HG03196 (cell line): Measurements from ENCODE around the gene MT1M.

Source experiments
- ATAC-seq: cut with Tn5 transposase; IDR thresholded peaks from one replicate; pipeline ENCODE4 v1.9.1; 2021; ENCODE audit not compliant: unreplicated experiment

The MT1M gene

GRCh38 chr16:56625943-56626654 lies 6.4 kb upstream of the MT1M start:
- peak; percentile 4 for ATAC-seq

DNA sequence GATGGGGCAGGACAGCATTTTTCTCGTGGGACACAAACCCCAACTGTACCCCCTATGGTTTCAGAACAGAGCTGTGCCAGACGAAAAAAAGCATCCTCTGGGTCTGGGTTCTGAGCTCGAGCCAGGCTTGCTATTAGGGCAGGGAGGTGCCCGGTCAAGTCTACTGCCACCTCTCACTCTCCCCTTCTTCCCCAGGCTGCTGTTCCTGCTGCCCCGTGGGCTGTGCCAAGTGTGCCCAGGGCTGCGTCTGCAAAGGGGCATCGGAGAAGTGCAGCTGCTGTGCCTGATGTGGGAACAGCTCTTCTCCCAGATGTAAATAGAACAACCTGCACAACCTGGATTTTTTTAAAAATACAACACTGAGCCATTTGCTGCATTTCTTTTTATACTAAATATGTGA lies 5.8 kb upstream of the MT1M start:
- no peak for ATAC-seq

DNA sequence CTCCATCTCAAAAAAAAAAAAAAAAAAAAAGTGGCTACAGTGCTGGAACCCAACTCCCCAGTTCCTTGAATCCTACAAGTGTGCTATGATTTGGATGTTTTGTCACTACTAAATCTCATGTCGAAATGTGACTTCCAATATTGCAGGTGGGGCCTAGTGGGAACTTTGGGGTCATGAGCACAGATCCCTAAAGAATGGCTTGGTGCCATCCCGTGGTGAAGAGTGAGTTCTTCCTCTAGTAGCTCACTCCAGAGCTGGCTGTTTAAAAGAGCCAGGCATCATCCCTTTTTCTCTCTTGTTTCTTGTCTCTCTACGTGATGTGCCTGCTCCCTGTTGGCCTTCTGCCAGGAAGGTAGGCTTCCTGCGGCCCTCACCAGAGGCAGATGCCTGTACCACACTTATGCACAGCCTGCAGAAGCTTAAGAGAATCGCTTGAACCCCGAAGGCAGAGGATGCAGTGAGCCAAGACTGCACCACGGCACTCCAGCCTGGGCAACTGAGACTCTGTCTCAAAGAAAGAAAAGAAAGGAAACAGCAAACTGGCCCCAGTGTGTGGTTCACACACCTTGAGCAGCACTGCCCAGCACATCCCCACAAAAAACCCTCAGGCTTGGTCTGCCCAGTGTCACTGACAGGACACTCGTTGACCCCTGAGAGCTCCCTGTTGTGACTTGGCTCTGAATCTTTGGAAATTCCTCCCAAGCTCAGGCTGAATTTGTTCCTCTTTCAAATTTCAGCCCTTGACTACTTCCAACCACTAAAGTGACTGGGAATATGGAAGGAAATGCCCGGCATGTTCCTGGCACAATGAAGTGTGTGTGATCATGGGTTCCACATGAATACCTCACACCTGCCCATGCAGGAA lies 3.7 kb upstream of the MT1M start:
- no peak for ATAC-seq

GRCh38 chr16:56629531-56629930 lies 2.9 kb upstream of the MT1M start:
- no peak for ATAC-seq

DNA sequence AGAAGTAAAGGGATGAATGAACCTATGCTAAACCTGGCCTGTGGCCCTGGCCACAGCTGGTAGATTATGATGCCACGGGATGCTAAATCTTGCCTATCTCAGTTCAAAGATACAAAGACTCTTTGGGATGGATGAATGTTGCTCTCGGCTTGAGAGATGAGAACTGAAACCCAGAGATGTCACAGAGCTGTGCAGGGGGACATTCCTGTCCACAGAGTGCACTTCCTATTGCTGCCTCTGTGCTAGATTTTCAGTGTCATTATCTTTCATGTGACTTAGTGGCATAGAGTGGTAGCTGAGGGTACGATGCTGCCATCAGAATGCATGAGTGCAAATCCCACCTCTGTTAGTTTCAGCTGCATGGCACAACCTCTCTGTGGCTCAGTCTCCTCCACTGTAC lies 2.3 kb upstream of the MT1M start:
- ATAC-seq: peak; percentile 77

- ATAC-seq: no peak
Measured at GRCh38 chr16:56631197-56631596, 1.3 kb upstream of the MT1M start.

DNA sequence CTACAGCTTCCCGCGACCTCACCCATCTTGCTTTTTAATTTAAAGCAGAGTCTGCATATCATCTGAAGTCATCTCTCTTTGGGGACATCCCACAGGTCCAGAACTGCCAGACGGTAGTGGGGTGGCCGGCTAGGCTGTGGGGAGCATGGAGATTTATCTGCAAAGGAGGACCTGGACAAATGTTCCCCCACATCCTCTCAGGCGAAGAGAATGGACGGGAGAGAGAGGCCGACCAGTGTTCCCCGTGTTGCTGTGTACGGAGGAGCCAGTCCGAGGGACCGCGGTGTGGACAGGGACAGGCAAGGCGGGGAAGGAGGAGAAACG lies 665 bp upstream of the MT1M start:
- no peak for ATAC-seq

- ATAC-seq: no peak
Measured at GRCh38 chr16:56632848-56633365, 448 bp downstream of the MT1M start.

GRCh38 chr16:56633535-56633934 lies 1.1 kb downstream of the MT1M start:
- no peak for ATAC-seq

GRCh38 chr16:56634715-56635440 lies 2.4 kb downstream of the MT1M start:
- ATAC-seq: no peak

DNA sequence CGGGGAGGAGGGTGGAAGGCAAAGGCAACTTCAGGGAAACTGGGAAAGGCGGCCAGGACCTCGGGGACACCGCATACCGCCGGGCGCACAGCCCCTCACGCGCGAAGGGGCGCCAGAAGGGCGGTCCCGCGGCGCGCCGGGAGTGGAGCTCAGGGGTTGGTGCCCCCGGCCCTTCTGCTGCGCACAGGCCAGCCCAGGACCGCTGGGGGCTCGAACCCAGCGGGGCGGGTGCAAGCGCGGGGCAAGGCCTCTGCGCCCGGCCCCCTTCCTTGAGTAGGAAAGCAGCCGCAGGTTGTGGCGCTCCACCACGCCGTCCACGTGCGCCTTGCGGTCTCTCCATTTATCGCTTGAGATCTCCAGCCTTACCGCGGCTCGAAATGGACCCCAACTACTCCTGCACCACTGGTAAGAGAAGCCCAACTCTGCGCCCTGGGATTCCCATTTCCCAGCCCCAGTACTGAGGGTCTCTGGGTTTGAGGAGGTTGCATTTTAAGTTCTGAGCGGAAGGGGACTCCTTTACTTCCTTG lies 3.0 kb downstream of the MT1M start:
- ATAC-seq: no peak

GRCh38 chr16:56636616-56637413 lies 4.4 kb downstream of the MT1M start:
- ATAC-seq: no peak

GRCh38 chr16:56637814-56638750 lies 5.6 kb downstream of the MT1M start, which contains the start of gene MT1A:
MT1A (plus strand) TSS chr16:56638666; CDS start chr16:56638739, 73 bp downstream.
- ATAC-seq: no peak

DNA sequence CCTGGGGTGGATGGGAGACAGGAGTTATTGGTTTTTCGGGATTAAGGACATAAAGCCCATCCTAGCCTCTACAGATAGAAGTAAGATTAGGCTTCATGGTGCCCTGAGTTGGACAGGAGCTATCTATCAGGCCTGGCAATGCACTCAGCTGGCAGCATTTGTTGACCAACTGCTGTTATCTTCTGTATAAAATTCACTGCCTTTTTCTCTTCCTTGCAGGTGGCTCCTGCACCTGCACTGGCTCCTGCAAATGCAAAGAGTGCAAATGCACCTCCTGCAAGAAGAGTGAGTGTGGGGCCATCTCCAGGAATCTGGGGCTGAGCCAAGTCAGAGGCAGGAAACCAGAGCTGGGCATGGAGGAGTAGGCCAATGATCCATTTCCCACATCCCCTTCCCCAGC lies 6.6 kb downstream of the MT1M start:
- ATAC-seq: no peak

GRCh38 chr16:56640076-56640475 lies 7.6 kb downstream of the MT1M start:
- no peak for ATAC-seq

GRCh38 chr16:56641166-56641565 lies 8.7 kb downstream of the MT1M start:
- no peak for ATAC-seq

DNA sequence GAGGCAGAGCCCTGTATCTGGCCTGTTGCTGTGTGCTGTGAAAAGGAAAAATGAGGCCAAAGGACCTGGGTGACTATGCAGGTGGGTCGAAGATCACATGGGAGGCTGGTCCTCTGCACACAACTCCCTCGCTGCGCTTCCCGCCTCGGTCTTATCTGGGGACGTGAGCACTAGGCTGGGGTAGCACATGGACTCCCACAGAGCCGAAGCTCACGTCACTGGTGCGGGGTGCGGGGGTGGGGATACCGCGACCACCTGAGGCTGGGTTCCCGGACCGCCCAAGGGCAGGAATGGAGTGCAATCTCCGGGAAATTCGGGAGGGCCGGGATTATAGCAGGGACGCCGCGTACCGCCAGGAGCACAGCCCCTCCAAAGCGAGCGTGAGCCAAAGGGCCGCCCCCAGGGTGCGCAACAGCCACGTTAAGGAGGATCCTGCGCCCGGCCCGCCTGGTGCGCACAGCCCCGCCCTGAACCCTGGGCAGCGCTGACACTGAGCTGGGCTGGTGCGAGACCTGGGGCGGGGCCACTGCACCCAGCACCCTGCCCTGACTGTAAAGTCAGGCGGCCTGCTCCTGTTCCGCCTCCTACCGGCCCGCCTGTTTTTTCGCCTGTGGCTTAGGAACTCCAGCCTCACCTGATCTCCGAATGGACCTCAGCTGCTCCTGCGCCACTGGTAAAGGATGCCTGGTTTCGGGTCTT lies 10.8 kb downstream of the MT1M start:
- no peak for ATAC-seq

DNA sequence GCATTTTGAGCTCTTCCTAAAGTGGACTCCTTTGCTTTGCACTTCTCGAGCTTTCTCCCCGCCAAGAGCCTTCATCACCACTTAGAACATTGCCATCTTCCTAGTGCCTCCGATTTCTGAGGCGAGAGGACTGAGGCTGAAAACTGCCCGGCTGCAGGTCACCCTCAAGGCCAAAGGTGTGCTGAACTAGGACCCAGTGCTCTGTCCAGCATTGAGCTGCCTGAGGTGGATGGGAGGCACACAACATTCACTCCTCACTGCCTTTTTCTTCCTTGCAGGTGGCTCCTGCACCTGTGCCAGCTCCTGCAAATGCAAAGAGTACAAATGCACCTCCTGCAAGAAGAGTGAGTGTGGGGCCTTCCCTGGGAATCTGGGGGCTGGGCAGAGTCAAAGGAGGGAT lies 11.4 kb downstream of the MT1M start:
- ATAC-seq: no peak

- ATAC-seq: no peak
Measured at GRCh38 chr16:56645311-56645710, 12.9 kb downstream of the MT1M start.
